GM18502 (cell line): ENCODE results near the gene SLX9.

Source experiments
- ATAC-seq: cut with Tn5 transposase; IDR thresholded peaks from one replicate; pipeline ENCODE4 v1.9.1; 2021; ENCODE audit warnings: mild to moderate bottlenecking; ENCODE audit not compliant: unreplicated experiment, poor library complexity

Gene SLX9

DNA sequence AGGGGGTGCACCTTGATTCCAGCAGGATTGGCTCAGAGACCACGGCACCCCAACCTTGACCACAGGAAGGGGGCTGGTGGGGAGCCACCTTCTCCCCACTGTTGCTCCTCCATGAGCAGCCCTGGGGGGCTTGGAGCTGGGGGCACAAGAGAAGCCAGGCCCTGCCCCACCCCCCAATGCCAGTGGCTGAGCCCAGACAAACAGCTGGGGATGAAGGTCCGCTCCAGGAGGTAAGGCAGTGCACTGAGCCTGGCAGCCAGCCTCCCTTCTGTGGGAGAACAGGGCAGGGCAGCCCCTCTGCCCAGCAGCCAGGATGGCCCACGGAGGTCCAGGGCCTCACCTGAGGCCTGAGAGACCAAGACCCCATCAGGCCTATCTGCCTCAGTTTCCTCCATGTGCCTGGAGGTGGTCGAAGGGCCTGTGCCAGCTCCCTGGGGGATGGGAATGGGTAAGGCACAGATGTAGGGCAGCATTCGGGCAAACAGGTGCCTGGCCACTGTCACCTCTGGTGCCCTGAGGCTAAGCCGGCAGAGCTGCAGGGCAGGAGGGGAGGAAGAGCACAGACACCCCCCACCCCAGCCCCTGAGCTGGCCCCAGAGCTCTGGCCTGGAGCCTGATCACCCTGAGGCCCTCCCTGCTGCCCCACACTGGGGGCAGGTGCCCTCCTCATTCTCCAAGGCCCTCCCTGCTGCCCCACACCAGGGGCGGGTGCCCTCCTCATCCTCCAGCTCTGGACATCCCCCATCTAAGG is 26.2 kb upstream of the SLX9 start:
- ATAC-seq: no peak

DNA sequence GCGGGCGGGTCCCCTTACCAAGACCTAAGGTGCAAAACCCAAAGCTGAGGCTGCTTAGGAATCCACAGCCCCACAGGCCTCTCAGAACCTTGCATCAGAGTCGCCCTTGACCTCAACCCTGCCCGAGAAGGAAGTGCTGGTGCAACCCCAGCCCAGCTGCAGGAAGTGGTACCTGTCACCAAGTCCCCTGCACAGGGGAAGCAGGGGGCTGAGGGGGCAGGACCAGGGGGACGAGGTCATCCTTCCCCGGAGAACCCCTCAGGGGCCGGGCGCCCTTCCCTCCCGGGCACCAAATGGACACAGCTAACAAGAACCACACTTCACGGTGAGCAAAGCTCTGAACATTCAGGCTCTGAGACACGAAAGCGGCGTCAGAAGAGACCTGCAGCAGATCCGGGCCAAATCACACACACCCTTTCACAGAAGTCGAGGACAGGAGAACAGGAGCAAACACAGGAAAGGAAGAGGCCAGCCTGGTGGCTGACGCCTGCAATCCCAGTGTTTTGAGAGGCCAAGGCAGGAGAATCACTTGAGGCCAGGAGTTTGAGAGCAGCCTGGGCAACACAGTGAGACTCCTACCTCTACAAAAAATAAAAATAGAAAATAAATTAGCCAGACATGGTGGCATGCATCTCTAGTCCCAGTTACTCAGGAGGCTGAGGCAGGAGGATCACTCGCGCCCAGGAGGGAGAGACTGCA is 25.5 kb upstream of the SLX9 start:
- no peak for ATAC-seq

DNA sequence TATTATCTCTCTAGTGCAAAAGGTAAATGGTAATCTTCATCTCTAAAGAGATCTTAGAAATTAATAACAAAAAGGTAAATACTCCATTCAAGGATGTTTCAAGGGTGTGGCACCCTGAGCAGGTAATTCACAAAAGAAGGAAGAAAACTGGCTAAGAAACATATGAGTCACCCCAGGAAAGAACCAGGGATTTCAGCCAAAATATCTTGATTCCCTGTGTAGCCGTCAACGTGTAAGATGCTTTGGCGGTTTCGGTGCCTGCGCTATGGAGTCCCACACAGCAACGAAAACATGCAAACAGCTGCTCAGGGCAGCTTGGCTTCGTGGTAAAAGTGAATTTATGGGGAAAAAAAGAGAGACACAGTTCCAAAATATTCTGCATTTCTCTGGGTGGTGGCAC is 22.9 kb upstream of the SLX9 start:
- ATAC-seq: no peak

DNA sequence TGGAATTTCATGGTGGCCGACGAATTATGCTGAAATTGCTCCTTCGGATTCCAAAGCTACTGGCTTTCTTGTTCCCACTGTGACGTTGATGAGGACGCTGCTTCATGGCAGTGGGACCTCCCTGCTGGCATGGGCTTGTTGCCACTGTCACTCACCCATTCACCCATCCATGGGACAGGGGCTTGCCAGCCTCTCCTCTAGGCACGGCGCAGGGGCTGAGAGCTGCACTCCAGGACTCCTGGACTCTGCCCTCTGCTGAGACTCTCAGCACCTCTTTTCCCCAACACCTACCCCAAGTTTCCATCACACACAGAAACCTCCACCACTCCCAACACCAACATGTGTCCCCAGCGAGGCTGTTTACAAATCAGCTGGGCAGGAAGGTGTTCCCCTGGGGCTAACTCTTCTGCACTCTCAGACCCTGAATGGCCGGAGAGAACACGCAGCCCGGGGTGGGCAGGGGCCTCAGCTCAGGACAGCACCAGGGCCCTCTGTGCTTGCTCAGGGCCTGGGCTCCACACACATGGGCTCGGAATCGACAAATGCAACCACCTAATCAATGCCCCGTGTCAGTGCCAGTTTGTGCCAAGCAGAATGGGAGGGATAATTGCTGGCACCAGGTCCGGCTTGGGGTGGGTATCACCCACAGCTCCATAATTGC is 22.3 kb upstream of the SLX9 start:
- no peak for ATAC-seq

DNA sequence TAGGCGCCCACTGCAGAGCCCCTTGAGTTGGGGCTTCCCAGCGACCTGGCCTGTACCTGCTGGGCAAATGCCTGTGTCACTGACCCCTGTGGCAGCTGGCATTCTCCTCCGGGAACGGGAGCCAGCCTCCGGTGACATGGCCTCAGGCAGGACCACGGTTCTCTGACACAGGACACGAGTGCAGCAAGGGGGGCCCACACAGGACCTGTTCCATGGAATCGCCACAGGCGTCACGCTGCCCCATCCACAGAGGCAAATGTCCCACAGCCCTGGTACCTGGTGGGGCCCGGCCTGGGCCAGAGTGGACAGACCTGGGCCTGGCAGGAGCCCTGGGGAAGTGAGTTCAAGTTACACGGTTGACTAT is 21.7 kb upstream of the SLX9 start:
- no peak for ATAC-seq

DNA sequence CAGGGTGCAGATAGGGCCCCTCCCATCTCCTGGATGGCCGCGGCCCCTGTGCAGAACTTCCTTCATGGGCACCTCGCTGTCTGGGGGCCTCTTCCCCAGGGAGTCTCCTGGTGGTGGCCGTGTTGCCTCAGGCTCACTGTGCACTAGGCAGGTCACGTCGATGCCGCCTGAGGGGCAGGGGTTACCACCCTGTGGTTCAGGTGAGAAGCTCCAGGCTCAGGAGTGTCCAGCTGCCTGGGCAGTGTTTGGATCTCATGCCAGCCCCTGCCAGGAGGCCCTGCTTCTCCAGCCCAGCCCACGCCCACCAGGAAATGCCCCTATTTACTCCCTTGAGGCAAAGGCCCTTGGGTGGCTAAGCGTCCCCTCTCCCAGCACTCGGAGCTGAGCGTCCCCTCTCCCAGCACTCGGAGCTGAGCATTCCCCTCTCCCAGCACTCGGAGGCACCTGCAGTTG is 21.2 kb upstream of the SLX9 start:
- no peak for ATAC-seq

DNA sequence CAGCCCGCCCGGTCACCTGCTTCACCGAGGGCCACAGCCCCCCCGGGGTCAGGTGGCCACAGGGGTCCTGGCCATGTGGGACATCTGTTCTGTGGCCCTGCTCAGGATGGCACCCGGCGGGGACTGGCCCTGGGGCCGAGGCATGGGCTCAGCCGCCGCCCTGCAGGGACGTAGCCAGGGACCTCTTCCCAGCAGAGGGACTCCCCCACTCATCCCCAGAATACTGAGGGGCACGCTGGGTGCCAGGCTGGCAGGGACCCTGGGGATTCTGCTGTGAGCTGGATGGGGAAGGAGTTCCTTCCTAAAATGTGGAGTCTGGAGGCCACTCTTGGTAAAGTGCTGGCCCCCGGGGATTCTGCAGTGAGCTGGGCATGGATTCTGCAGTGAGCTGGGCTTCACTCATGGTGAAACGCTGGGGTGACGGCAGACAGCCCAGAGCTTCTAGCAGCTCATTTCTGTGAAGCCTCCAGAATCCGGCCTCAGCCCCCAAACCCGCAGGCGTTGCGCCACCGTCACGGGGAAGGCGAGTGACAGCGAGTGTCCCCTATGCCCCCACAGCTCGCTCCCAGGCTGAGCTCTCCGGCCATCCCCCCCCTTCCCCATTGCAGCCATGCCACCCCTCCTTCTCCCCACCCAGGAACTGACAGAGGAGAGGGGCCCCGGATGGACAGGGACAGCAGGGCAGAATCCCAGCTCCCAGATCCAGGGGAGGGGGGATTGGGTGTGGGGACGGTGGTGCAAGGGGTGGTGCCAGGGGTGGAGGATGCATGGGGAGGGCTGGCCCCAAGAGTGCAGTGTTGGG is 20.5 kb upstream of the SLX9 start:
- ATAC-seq: no peak

DNA sequence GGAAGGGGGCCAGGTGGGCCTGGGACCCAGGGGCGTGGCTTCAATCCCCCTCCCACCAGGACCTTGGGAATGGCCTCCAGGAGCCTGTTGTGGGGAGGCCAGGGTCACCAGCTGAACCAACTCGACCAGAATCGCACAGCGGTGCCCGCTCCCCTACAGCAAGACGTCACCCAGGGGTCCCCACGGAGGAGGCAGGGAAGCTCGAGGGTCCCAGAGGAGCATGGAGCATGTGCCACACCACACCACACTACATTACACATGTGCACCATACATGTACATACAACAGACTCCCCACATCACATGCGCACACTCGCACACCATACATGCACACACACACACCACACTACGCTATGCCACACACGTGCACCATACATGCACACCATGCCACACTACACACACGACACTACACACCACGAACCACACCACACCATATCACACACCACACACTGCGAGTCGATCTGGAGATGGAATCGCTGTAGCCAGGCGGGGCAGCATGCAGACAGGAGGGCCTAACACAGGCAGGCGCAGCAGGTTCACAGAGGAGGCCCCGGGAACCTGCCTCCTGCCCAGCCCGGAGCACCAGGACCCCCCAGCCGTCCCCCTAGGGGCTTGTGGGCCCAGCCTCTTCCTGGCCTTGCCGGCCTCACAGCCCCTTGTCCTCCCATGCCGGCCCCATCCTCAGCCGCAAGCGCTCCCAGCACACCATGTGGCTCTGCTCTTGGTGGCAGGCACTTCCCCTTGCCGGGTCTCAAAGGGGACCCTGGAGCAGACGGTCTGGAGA is 19.7 kb upstream of the SLX9 start:
- ATAC-seq: peak; percentile 19

DNA sequence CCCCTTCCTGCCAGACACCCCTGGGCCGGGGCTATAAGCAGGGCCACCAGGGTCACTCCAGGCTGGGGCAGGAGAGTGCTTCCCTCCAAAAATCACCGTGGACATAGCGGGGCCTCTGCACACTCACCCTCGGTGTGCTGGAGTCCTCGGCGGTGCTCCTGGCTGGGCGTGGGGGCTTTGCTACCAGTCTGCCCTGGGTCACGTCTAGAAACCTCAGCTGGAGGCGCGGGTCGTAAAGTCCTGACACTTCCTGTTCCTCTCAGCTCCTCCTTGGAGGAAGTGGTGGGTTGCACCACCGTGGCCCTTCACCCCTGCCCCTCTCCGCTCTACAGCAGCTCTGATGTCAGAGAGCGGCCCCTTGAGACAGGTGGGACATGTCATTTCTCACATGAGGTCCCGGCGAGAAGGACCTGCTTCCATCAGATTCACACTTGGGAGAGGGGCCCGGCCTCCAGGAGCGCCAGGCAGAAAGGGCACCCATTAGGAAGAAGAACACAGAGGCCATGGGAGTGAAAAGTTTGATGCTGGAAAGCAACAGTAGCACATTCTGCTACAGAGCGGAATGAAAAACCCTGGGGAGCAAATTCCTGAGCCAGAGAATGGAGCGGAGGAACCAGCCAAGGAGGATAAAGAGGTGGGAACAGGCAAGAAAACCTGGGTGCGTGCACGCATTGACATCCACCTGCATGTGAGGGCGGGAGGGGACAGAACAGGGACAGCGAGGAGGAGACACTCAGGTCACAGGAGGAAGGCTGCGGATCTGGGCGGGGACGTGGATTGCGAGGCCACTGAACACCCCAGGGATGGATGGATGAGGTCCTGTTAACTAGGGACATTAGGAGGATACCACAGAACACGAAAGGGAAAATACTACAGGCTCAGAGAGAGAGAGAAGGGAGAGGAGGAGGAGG is 18.9 kb upstream of the SLX9 start, which contains the start of gene ITGB2:
Gene ITGB2, minus strand, starts transcription at position 206 of the 911 bp plus-strand sequence. CDS start 10,117 bp downstream, outside the sequence.
- ATAC-seq: peak; percentile 57

DNA sequence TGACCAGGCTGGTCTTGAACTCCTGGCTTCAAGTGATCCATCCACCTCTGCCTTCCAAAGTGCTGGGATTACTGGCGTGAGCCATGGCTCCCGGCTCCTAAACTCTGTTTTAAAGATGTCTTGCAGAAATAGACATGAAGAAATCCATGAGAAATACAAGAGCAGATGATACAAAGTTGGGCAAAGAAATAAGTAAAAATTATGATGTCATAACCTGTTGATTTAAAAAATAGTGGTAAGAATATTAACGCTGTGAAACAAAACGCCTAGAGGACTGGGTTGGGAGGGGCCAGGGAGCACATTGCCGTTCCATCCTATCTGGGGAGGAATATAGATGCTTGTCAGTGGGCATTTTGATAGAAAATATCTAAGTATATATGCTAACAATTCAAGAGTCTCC is 17.9 kb upstream of the SLX9 start:
- ATAC-seq: no peak

DNA sequence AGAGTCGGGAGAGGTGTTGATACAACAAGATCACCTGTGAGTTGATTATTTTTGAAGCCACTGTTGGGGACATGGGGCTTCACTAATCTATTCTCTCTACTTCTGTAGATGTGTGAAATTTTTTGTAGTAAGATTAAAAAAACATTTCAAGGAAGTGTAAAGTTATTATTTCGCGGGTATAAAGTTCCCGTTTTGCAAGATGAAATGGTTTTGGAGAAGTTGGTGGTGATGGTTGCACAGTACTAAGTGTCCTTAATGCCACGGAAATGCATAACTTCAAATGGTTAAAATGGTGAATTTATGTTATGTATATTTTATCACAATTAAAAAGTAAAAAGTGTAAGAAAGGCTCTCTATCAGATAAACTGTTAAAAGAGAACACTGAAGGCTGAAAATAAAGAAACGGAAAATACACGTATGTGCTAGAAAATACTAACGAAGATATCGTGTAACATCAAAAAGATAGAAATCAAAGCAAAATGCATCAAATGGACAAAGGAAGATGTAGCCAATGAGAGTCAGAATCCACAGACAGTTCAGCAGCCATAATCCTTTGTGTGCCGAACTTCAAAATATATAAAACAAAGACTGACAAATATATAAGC is 16.2 kb upstream of the SLX9 start:
- ATAC-seq: no peak

DNA sequence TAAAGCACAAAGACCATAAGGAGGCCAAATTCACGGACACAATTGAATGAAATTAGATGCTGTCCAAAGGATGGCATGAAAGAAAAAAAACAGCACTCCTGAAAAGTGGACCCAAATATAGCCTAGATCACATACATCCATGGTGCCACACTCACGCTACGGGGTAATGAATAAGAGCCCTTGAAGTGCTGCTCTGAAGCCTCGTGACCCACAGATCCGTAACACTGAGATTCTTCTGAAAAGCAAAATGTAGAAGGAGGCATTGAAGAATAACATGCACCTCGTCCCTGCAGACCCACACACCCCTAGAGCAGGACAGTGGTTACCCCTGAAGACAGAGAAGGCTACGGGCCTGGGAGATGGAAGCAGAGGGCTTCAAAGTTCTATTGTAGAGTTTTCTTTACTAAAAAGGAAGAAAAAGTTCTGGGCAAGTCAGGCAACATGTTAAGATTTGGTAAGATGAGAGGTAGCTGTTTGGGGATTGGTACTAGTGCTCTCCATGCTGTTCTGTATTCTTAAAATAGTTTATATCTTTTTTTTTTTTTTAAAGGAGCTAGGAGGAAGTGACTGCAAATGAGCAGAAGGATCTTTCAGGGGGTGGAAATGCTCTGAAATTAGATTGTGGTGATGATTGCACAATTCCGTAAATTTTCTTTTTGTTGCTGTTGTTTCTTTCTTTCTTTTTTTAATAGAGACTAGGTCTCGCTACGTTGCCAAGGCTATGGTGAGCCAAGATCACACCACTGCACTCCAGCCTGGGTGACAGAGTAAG is 15.0 kb upstream of the SLX9 start:
- no peak for ATAC-seq

DNA sequence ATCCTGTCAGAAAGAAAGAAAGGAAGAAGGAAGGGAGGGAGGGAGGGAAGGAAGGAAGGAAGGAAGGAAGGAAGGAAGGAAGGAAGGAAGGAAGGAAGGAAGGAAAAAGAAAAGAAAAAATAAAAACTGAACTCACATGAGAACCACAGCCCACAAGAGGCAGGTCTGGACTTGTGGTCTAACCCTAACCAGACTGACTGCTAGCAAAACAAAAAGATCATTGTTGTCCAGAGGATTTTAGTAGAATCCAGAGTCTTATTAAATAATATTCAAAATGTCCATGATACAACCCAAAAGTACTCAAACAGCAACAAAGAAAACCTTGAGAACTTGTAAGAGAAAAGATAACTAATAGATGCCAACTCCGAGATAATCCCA is 14.5 kb upstream of the SLX9 start:
- no peak for ATAC-seq

DNA sequence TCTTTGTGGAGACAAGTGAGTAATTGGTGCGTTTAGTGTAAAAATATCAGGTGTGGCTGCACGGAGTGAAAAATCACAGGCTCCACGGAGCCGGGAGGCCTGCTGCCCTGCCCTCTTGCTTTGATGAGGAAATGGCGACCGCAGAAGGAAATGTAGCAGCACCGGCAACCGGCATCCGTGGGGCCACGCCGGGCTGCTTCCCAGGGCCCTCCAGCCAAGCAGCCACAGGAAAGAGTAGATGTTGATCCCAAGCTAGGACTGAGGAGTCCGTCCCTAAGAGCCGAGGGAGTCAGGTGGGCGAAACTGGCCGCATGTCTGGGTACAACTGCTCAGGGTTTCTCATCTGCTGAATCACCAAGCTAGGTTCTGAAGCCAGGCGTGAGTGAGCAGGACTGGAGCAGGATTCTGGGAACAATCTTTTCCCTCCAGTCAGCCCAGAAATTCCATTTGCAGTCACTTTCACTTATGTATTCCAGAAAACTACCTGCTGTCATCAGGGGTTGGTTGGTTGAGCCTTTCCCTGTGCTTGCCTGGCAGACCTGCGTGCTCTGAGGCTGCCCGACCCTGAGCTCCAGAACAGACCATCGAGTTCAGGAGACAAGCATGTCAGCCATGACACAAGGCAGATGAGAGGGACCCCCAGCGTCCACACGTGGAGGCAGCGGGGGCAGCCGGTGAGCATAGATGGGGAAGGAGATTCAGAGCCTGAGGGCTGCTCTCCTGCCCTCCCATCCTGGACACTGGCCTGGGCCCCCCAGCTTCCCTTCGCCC is 13.3 kb upstream of the SLX9 start:
- no peak for ATAC-seq

DNA sequence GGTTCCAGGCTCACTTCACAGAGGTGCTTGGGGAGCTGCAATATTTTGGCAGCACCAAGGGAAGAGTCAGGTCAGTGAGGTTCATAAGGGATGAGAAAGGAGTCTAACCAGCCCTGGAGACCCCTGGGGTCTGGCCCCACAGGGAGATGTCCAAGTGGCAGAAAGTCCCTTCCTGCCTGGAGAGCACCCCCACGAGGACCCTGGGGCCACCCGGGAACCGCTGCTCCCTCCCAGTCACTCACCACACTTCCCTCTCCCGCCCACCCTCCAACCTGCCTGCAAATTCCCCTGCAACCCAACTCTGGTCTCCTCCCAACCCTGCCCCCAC is 12.6 kb upstream of the SLX9 start:
- ATAC-seq: no peak

DNA sequence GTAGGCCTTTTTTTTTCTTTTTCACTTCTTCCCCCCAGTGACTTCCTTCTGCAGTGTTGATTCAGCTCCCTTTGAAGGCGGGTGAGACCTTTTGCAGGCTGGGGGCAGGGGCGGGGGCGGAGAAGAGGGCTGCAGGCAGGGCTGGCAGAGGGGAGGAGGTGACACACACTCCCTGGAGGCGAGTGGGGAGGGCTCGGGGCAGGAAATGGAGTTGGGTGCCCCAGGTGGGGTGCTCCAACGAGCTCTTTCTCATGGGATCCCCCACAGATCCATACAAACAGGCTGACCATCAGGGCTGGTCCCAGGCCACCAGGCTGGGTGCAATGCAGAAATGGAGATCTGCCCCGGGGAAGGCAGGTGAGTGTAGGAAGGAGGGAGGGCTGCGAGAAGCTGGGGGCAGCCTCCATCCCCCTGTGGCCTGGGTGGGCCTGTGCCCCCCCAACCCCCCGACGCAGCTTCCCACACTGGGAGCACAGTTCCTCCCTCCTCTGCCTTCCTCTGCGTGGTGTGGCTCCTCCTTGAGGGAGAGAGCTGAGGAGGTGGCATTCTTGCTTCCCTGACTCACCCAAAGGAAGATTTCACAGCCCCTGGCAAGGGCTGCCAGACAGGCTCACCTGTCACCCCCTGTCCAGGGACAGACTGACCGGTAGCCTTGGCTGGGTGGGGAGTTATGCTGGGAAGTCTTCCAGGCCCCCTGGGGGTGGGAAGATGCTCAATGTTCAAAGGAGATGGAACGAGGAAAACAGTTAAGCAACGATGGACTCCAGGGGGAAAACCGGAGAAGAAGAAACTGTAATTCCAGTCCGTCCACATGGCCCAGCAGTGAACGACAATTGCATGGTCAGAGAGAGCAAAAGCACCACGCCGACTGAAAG is 12.0 kb upstream of the SLX9 start:
- ATAC-seq: no peak
